ENCODE measurements around the gene BRD8.

DNA sequence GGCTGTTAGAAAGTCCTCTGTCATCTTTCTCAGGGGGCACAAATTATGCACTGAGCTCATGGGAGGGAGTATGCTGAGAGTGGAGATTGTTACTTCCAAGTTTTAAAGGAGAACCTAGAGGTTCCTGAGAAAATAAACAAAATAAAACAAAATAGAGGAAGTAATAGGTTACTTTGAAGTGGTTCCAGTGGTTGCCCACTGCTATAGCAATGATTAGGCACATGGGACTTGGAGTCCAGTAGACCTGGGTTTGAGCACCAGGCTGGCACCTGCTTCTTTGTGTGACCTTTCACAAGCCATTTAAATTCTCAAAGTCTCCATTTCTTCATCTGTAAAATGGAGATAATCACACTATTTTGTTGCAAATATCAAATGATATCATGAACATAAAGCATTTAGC, 48.5 kb upstream of the BRD8 start:
- TF ChIP-seq TEAD4 (IDR thresholded peaks at IDR 0.05), result no peak
- TF ChIP-seq TAF1 (IDR thresholded peaks at IDR 0.05; ENCODE audit: low read depth), result no peak
- no peak for TF ChIP-seq REST (IDR thresholded peaks at IDR 0.05; ENCODE audit: low read depth)
- TF ChIP-seq CEBPB (IDR thresholded peaks at IDR 0.05), result no peak
- no peak for TF ChIP-seq MAX (IDR thresholded peaks at IDR 0.05)

Data from Ishikawa (cell line).